Upper lobe of left lung (tissue), 4 donors: ENCODE measurements around the gene TRIM9.

ENCODE experiments used
- POLR2AphosphoS5 ChIP-seq, 2 donors: sonication (generic); formaldehyde crosslinking; IDR thresholded peaks; one replicate each; pipeline ENCODE4 v1.5.1; 2017; ENCODE audit warnings: antibody characterized with exemption in 2 of 2
- TF ChIP-seq, protein P1 (sequence below), 6 experiments: fragments of 450-650 bp in 4 of 6; fragments of 200-600 bp in 2 of 6; sonication (generic) in 2 of 6; IDR thresholded peaks; one replicate each; pipeline ENCODE4 v1.5.1; 2016 to 2019; ENCODE audit warnings: antibody characterized with exemption in 6 of 6

GRCh38 chr14:51018521-51018920 lies 76.4 kb downstream of the TRIM9 start:
- TF ChIP-seq, protein P1, sequence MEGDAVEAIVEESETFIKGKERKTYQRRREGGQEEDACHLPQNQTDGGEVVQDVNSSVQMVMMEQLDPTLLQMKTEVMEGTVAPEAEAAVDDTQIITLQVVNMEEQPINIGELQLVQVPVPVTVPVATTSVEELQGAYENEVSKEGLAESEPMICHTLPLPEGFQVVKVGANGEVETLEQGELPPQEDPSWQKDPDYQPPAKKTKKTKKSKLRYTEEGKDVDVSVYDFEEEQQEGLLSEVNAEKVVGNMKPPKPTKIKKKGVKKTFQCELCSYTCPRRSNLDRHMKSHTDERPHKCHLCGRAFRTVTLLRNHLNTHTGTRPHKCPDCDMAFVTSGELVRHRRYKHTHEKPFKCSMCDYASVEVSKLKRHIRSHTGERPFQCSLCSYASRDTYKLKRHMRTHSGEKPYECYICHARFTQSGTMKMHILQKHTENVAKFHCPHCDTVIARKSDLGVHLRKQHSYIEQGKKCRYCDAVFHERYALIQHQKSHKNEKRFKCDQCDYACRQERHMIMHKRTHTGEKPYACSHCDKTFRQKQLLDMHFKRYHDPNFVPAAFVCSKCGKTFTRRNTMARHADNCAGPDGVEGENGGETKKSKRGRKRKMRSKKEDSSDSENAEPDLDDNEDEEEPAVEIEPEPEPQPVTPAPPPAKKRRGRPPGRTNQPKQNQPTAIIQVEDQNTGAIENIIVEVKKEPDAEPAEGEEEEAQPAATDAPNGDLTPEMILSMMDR (IDR thresholded peaks at IDR 0.05) = no peak
- no peak for TF ChIP-seq POLR2AphosphoS5 (IDR thresholded peaks at IDR 0.05)
